Liver (tissue), 9 donors: ENCODE data around the gene GREB1. TPM values are rescaled to one million over a fixed set of nuclear protein-coding genes. Genes with fewer than 3 reads are reported as not detected.

Experiments used
- DNase-seq: peaks from one replicate; pipeline ENCODE4 v3.0.0-alpha.2; 2017; ENCODE audit warnings: low spot score
- H3K27ac ChIP-seq, 2 donors: one replicate each; pipeline ENCODE4 v1.7.0; 2013; ENCODE audit warnings: inconsistent platforms in 2 of 2, low read length in 2 of 2, control low read depth in 1 of 2, low read depth in 1 of 2, mild to moderate bottlenecking in 1 of 2
- H3K27me3 ChIP-seq, 4 donors: one replicate each; pipeline versions ENCODE4 v1.6.1 to v1.7.0; 2013; ENCODE audit warnings: low read length in 3 of 4, inconsistent platforms in 1 of 4, mild to moderate bottlenecking in 1 of 4, moderate library complexity in 1 of 4; ENCODE audit not compliant: control insufficient read depth in 4 of 4, insufficient read depth in 4 of 4
- H3K36me3 ChIP-seq, 4 donors: one replicate each; pipeline versions ENCODE4 v1.6.1 to v1.7.0; 2013; ENCODE audit warnings: low read length in 3 of 4, mild to moderate bottlenecking in 3 of 4, low read depth in 1 of 4, moderate library complexity in 1 of 4; ENCODE audit not compliant: control insufficient read depth in 4 of 4, insufficient read depth in 3 of 4
- H3K4me1 ChIP-seq, 4 donors: one replicate each; pipeline versions ENCODE4 v1.6.1 to v1.7.0; 2013; ENCODE audit warnings: low read length in 3 of 4, mild to moderate bottlenecking in 3 of 4, moderate library complexity in 1 of 4; ENCODE audit not compliant: control insufficient read depth in 4 of 4, insufficient read depth in 4 of 4
- H3K4me3 ChIP-seq, 3 donors: one replicate each; pipeline versions ENCODE4 v1.6.1 to v1.7.0; 2013; ENCODE audit warnings: low read length in 3 of 3, control low read depth in 1 of 3, low read depth in 1 of 3, mild to moderate bottlenecking in 1 of 3
- H3K9ac ChIP-seq, 2 donors: one replicate each; pipeline ENCODE4 v1.7.0; 2013; ENCODE audit warnings: low read length in 2 of 2, mild to moderate bottlenecking in 2 of 2, moderate library complexity in 2 of 2, control low read depth in 1 of 2, low read depth in 1 of 2
- H3K9me3 ChIP-seq, 4 donors: one replicate each; pipeline versions ENCODE4 v1.6.1 to v1.7.0; 2013; ENCODE audit warnings: low read length in 3 of 4; ENCODE audit not compliant: control insufficient read depth in 4 of 4
- EGR1 ChIP-seq, 2 donors: IDR thresholded peaks; 2 replicates each; pipeline ENCODE4 v1.6.1; 2016 to 2018; ENCODE audit warnings: antibody characterized with exemption in 2 of 2, low read depth in 2 of 2
- FOXA1 ChIP-seq: IDR thresholded peaks from 2 replicates; pipeline ENCODE4 v1.6.1; 2016; ENCODE audit warnings: antibody characterized with exemption
- HNF4G ChIP-seq: IDR thresholded peaks from 2 replicates; pipeline ENCODE4 v1.6.1; 2016; ENCODE audit warnings: antibody characterized with exemption
- JUND ChIP-seq, 2 donors: IDR thresholded peaks; 2 replicates each; pipeline ENCODE4 v1.6.1; 2016; ENCODE audit warnings: antibody characterized with exemption in 2 of 2
- NR2F2 ChIP-seq: IDR thresholded peaks from 2 replicates; pipeline ENCODE4 v1.6.1; 2016; ENCODE audit warnings: antibody characterized with exemption
- RXRA ChIP-seq, 2 donors: IDR thresholded peaks; 2 replicates each; pipeline ENCODE4 v1.6.1; 2017 to 2018; ENCODE audit warnings: antibody characterized with exemption in 2 of 2, mild to moderate bottlenecking in 1 of 2
- TAF1 ChIP-seq: conservative IDR thresholded peaks from 2 replicates; pipeline ENCODE4 v1.6.1; 2016; ENCODE audit warnings: antibody characterized with exemption, mild to moderate bottlenecking
- YY1 ChIP-seq: IDR thresholded peaks from 2 replicates; pipeline ENCODE4 v1.6.1; 2016; ENCODE audit warnings: antibody characterized with exemption, mild to moderate bottlenecking
- WGBS: extraction: QIAGEN DNeasy Blood & Tissue Kit; methylation state at CpG from one replicate; pipeline ENCODE4 v1.1.7; 2013; 5-methylcytosine and 5-hydroxymethylcytosine counted together
- polyA plus RNA-seq, 2 donors: library from polyadenylated mRNA; stranded (reverse) in 1 of 2; unstranded in 1 of 2; fragments of 200-250 nt in 1 of 2; fragments of >200 nt in 1 of 2; fragmentation: Nextera tagmentation in 1 of 2; extraction: Ambion mirVana in 1 of 2; gene quantifications; one replicate each; pipeline versions ENCODE4 v1.2.1 to v1.2.3, GENCODE V29; 2013 to 2015
- total RNA-seq, 2 donors: library from RNA; depleted of rRNA; stranded (reverse); fragments of >200 nt; gene quantifications; one replicate each; pipeline ENCODE4 v1.2.3, GENCODE V29; 2014
- TF ChIP-seq, protein P1 (sequence below): IDR thresholded peaks from 2 replicates; pipeline ENCODE4 v1.6.1; 2016; ENCODE audit warnings: antibody characterized with exemption
- TF ChIP-seq, protein P2 (sequence below): IDR thresholded peaks from 2 replicates; pipeline ENCODE4 v1.6.1; 2016; ENCODE audit warnings: antibody characterized with exemption
- TF ChIP-seq, protein P3 (sequence below): IDR thresholded peaks from 2 replicates; pipeline ENCODE4 v1.6.1; 2016; ENCODE audit warnings: antibody characterized with exemption
- TF ChIP-seq, protein P4 (sequence below): fragments of 150-350 bp; IDR thresholded peaks from 2 replicates; pipeline ENCODE4 v1.5.1; 2017; ENCODE audit warnings: improper control_type of control experiment, low read depth, low read length; ENCODE audit not compliant: missing input control
- TF ChIP-seq, protein P5 (sequence below): IDR thresholded peaks from 2 replicates; pipeline ENCODE4 v1.6.1; 2016; ENCODE audit warnings: antibody characterized with exemption, mild to moderate bottlenecking
- donor health status: healthy.
- donor health status: healthy.
- donor health status: healthy.
- donor health status: healthy.
- donor health status: healthy.

Gene GREB1
- total and polyA plus RNA-seq, 4 donors, result 1.0 to 6.3 (median 3.6) TPM

DNA sequence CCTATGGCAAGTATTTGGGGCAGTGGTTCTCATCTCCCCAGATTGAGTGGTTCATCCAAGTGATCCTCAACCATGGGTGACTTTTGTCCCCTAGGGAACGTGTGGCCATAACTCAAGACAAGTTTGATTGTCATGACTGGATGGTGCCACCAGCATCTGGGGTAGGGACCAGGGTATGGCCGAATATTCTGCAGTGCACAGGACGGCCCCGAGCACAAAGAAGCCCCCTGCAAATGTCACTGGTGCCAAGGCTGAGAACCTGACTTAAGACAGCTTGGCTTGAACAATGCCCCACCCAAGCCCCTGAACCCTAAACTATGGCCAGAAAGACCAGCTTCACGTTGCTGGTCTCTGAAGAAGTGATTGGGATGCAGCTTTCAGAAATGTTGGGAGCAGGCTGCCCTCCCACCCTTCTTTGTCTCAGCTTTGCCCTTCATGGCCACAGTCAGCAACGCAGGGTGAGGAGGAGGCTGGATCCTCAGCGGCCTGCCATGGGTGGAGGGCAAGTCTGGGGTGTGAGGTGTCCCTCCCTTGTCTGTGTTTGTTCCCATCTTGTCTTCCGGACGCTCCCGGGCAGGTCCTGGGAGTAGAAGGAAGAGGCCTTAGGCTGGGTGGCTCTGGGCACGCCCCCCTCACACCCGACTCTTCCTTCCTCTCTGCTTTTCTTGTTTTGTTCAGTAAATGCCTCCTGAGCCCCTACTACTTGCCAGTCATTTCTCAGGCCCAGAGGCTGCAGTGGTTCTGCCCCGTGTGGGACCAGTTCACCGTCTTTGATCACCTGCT lies 43.4 kb downstream of the GREB1 start:
- no peak overlapping the region for H3K27ac ChIP-seq
- H3K9ac ChIP-seq, result no peak overlapping the region
- no peaks in the 10 kb centered on the region for H3K36me3 ChIP-seq
- WGBS, result 84% methylated on average over 14 of the region's 14 CpGs
- no peaks in the 10 kb centered on the region for H3K4me1 ChIP-seq
- no peak overlapping the region for H3K4me3 ChIP-seq
- no peak for DNase-seq
- H3K27me3 ChIP-seq, result no peaks in the 10 kb centered on the region
- H3K9me3 ChIP-seq, result no peaks in the 10 kb centered on the region
- TF ChIP-seq RXRA (IDR thresholded peaks at IDR 0.05), result no peak
- TF ChIP-seq, protein P1, sequence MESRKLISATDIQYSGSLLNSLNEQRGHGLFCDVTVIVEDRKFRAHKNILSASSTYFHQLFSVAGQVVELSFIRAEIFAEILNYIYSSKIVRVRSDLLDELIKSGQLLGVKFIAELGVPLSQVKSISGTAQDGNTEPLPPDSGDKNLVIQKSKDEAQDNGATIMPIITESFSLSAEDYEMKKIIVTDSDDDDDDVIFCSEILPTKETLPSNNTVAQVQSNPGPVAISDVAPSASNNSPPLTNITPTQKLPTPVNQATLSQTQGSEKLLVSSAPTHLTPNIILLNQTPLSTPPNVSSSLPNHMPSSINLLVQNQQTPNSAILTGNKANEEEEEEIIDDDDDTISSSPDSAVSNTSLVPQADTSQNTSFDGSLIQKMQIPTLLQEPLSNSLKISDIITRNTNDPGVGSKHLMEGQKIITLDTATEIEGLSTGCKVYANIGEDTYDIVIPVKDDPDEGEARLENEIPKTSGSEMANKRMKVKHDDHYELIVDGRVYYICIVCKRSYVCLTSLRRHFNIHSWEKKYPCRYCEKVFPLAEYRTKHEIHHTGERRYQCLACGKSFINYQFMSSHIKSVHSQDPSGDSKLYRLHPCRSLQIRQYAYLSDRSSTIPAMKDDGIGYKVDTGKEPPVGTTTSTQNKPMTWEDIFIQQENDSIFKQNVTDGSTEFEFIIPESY, result no peak

DNA sequence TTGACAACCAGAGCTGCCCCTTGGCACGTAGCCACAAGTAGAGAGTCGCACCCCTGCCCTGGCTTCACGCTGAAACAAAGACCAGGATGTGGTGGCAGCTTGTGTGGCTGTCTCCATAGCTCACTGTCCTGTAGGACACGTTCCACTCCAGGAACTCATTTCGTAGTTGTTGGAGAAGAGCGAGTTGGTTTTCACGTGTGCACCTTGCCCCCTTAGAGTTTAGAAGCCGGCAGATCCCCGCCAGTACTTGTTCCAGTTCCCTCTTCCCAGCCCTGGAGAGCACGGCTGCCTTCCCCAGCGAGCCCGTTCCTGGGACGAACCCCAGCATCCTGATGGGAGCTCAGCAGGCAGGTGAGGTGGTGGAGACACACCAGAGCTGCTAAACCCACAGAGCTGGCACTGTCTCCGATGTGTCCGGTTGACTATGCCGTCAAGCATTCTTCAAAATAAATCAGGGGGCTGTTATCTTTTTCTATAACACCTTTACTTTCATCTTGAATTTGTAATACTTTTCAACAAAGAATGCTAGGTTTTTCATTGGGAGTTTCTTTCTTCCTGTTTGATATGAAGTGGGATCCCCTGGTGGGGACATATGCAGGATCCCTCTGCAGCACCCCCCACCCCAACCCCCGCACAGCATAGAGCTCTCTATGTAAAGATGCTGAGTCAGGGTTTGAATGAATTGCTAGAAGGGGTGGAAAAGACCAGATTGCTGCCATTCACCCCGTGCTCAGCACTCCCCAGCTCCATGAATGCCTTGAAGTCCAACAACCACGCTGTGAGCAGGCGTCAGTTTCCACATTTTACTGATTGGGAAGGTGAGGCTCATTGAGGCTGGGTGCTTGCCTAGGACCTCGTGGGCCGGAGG lies 44.5 kb downstream of the GREB1 start:
- H3K9ac ChIP-seq, result no peak overlapping the region
- H3K27me3 ChIP-seq, result no peaks in the 10 kb centered on the region
- TF ChIP-seq, protein P2, sequence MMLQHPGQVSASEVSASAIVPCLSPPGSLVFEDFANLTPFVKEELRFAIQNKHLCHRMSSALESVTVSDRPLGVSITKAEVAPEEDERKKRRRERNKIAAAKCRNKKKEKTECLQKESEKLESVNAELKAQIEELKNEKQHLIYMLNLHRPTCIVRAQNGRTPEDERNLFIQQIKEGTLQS, result no peak
- no peak for TF ChIP-seq JUND (IDR thresholded peaks at IDR 0.05)
- TF ChIP-seq, protein P1, result no peak
- TF ChIP-seq RXRA (IDR thresholded peaks at IDR 0.05), result no peak
- TF ChIP-seq YY1, result no peak
- no peak for TF ChIP-seq EGR1 (IDR thresholded peaks at IDR 0.05; ENCODE audit: low read depth in 2 of 2)
- TF ChIP-seq HNF4G, result no peak
- TF ChIP-seq FOXA1, result no peak
- no peaks in the 10 kb centered on the region for H3K4me1 ChIP-seq
- no peak overlapping the region for H3K27ac ChIP-seq
- no peaks in the 10 kb centered on the region for H3K9me3 ChIP-seq
- no peaks in the 10 kb centered on the region for H3K36me3 ChIP-seq
- 91% methylated on average over 22 of the region's 22 CpGs for WGBS
- H3K4me3 ChIP-seq, result no peak overlapping the region
- DNase-seq, result no peak

DNA sequence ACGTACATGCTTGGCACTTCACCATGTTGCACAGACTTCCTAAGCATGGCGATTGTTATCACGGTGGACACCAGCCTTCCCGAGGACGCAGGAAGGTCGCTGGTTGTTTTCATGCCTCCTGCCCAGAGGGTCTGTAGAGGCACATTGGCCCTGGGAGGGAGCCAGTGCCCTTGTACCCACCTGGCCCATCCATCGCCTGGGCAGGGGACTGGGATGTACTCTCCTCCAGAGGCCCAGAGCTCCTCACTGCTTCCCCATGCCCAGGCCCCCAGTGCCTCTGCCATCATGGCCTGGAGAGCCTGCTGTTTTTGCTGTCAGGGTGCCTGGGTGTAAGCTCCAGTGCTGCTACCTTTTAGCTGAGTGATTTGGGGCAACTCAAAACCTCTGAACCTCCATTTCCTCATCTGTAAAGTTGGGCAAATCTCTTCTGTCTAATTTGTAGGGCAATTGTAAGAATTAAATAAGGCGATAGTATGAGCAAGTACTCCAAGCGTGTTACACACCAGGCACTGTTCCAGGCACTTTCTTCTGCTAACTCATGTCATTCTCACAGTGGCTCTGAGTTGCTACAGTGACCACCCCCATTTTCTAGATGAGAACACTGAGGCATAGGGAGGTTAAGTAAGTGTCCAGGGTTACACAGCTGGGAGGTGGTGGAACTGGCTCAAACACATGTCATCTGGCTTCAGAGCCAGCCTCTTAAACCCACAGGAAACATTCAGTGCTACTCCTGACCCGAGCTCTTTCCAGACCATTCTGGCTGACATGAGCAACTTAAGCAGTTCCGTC lies 45.3 kb downstream of the GREB1 start:
- Histone ChIP-seq H3K4me3 (no peak overlapping the region), H3K27me3 (no peaks in the 10 kb centered on the region), H3K27ac (no peak overlapping the region), H3K9me3 (no peaks in the 10 kb centered on the region), H3K36me3 (no peaks in the 10 kb centered on the region), H3K9ac (no peak overlapping the region), H3K4me1 (no peaks in the 10 kb centered on the region)
- DNase-seq, result no peak
- 93% methylated on average over 11 of the region's 11 CpGs for WGBS
- TF ChIP-seq, protein P3, sequence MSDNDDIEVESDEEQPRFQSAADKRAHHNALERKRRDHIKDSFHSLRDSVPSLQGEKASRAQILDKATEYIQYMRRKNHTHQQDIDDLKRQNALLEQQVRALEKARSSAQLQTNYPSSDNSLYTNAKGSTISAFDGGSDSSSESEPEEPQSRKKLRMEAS, result no peak
- TF ChIP-seq YY1 (no peak), EGR1 (IDR thresholded peaks at IDR 0.05; ENCODE audit: low read depth in 2 of 2) (no peak), RXRA (IDR thresholded peaks at IDR 0.05) (no peak), NR2F2 (no peak), TAF1 (no peak)
- TF ChIP-seq, protein P4, sequence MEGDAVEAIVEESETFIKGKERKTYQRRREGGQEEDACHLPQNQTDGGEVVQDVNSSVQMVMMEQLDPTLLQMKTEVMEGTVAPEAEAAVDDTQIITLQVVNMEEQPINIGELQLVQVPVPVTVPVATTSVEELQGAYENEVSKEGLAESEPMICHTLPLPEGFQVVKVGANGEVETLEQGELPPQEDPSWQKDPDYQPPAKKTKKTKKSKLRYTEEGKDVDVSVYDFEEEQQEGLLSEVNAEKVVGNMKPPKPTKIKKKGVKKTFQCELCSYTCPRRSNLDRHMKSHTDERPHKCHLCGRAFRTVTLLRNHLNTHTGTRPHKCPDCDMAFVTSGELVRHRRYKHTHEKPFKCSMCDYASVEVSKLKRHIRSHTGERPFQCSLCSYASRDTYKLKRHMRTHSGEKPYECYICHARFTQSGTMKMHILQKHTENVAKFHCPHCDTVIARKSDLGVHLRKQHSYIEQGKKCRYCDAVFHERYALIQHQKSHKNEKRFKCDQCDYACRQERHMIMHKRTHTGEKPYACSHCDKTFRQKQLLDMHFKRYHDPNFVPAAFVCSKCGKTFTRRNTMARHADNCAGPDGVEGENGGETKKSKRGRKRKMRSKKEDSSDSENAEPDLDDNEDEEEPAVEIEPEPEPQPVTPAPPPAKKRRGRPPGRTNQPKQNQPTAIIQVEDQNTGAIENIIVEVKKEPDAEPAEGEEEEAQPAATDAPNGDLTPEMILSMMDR, result no peak
- TF ChIP-seq, protein P5, sequence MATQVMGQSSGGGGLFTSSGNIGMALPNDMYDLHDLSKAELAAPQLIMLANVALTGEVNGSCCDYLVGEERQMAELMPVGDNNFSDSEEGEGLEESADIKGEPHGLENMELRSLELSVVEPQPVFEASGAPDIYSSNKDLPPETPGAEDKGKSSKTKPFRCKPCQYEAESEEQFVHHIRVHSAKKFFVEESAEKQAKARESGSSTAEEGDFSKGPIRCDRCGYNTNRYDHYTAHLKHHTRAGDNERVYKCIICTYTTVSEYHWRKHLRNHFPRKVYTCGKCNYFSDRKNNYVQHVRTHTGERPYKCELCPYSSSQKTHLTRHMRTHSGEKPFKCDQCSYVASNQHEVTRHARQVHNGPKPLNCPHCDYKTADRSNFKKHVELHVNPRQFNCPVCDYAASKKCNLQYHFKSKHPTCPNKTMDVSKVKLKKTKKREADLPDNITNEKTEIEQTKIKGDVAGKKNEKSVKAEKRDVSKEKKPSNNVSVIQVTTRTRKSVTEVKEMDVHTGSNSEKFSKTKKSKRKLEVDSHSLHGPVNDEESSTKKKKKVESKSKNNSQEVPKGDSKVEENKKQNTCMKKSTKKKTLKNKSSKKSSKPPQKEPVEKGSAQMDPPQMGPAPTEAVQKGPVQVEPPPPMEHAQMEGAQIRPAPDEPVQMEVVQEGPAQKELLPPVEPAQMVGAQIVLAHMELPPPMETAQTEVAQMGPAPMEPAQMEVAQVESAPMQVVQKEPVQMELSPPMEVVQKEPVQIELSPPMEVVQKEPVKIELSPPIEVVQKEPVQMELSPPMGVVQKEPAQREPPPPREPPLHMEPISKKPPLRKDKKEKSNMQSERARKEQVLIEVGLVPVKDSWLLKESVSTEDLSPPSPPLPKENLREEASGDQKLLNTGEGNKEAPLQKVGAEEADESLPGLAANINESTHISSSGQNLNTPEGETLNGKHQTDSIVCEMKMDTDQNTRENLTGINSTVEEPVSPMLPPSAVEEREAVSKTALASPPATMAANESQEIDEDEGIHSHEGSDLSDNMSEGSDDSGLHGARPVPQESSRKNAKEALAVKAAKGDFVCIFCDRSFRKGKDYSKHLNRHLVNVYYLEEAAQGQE, result no peak
